ENCODE data around the gene CHRM2. TPM values are rescaled to one million over a fixed set of nuclear protein-coding genes. Genes with fewer than 3 reads are reported as not detected.

Gene CHRM2
- total and polyA plus RNA-seq, 2 experiments from 2014 or later, result 0.21 to 0.35 TPM

DNA sequence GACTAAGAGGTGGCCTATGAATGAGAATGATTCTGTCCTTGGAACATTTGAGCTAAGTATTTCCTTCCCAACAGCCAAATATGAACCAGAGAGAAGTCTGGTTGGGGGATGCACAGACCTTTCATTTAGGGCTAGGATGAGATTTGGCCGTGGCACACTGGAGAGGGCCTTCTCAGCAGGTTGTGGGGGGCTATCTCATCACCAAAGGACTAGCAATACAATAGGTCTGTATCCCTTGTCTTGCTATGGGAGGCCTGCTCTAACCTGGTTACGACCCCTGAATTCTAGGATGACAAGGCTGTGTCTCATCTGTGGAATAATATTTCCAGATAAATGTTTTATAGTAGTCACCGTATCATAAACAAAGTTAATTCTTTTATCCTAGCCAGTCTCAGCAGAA, 133.0 kb downstream of the CHRM2 start (continued):
- TF ChIP-seq, protein P1, sequence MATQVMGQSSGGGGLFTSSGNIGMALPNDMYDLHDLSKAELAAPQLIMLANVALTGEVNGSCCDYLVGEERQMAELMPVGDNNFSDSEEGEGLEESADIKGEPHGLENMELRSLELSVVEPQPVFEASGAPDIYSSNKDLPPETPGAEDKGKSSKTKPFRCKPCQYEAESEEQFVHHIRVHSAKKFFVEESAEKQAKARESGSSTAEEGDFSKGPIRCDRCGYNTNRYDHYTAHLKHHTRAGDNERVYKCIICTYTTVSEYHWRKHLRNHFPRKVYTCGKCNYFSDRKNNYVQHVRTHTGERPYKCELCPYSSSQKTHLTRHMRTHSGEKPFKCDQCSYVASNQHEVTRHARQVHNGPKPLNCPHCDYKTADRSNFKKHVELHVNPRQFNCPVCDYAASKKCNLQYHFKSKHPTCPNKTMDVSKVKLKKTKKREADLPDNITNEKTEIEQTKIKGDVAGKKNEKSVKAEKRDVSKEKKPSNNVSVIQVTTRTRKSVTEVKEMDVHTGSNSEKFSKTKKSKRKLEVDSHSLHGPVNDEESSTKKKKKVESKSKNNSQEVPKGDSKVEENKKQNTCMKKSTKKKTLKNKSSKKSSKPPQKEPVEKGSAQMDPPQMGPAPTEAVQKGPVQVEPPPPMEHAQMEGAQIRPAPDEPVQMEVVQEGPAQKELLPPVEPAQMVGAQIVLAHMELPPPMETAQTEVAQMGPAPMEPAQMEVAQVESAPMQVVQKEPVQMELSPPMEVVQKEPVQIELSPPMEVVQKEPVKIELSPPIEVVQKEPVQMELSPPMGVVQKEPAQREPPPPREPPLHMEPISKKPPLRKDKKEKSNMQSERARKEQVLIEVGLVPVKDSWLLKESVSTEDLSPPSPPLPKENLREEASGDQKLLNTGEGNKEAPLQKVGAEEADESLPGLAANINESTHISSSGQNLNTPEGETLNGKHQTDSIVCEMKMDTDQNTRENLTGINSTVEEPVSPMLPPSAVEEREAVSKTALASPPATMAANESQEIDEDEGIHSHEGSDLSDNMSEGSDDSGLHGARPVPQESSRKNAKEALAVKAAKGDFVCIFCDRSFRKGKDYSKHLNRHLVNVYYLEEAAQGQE (IDR thresholded peaks at IDR 0.05; ENCODE audit: unreplicated experiment), result no peak
- TF ChIP-seq ZNF331 (CRISPR knock-in tag; IDR thresholded peaks at IDR 0.05; ENCODE audit: low read depth) (no peak), NANOG (IDR thresholded peaks at IDR 0.05; ENCODE audit: borderline replicate concordance) (no peak)
- TF ChIP-seq, protein P2, sequence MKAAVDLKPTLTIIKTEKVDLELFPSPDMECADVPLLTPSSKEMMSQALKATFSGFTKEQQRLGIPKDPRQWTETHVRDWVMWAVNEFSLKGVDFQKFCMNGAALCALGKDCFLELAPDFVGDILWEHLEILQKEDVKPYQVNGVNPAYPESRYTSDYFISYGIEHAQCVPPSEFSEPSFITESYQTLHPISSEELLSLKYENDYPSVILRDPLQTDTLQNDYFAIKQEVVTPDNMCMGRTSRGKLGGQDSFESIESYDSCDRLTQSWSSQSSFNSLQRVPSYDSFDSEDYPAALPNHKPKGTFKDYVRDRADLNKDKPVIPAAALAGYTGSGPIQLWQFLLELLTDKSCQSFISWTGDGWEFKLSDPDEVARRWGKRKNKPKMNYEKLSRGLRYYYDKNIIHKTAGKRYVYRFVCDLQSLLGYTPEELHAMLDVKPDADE (IDR thresholded peaks at IDR 0.05), result no peak

GRCh38 chr7:137003086-137003485, 134.6 kb downstream of the CHRM2 start:
- H3K36me3 ChIP-seq (ENCODE audit: insufficient read depth), result no peaks in the 10 kb centered on the region
- H3K79me2 ChIP-seq (replicated peaks; ENCODE audit: insufficient read depth), result no peaks in the 10 kb centered on the region
- H3K27me3 Mint-ChIP-seq (ENCODE audit: insufficient read depth, low read depth, poor library complexity), result no peaks in the 10 kb centered on the region
- H3K27ac Mint-ChIP-seq, result no peak overlapping the region
- no peaks in the 10 kb centered on the region for H3K36me3 Mint-ChIP-seq (ENCODE audit: low read depth)
- H3K27ac ChIP-seq (ENCODE audit: low read depth), result no peak overlapping the region
- peaks cover 8% of the 10 kb centered on the region; the same call in 2 of the 3 replicates for H3K4me1 Mint-ChIP-seq
- H3K4me3 ChIP-seq, result no peak overlapping the region
- no peaks in the 10 kb centered on the region for H3F3A ChIP-seq (replicated peaks; ENCODE audit: low read depth)
- H4K20me1 ChIP-seq (replicated peaks; ENCODE audit: insufficient read depth), result no peaks in the 10 kb centered on the region
- DNase-seq (ENCODE audit: low spot score) (no peak), ATAC-seq (no peak)
- TF ChIP-seq NANOG (IDR thresholded peaks at IDR 0.05; ENCODE audit: borderline replicate concordance), result no peak
- TF ChIP-seq ZNF331 (CRISPR knock-in tag; IDR thresholded peaks at IDR 0.05; ENCODE audit: low read depth), result no peak
- no peak for TF ChIP-seq POLR2AphosphoS5 (IDR thresholded peaks at IDR 0.05; ENCODE audit: low read depth)
- no peak for TF ChIP-seq STAT1 (IDR thresholded peaks at IDR 0.05; ENCODE audit: unreplicated experiment)
- no peak for TF ChIP-seq EZH2 (IDR thresholded peaks at IDR 0.05; ENCODE audit: low read depth, unreplicated experiment)
- TF ChIP-seq CREB1 (CRISPR knock-in tag; IDR thresholded peaks at IDR 0.05; ENCODE audit: low read depth), result no peak
- TF ChIP-seq ZNF462 (CRISPR knock-in tag; IDR thresholded peaks at IDR 0.05), result no peak
- H3K9me3 Mint-ChIP-seq, result no peaks in the 10 kb centered on the region
- no peaks in the 10 kb centered on the region for H3K27me3 ChIP-seq (ENCODE audit: insufficient read depth)
- no peak overlapping the region for H3K4me2 ChIP-seq
- H3K4me3 Mint-ChIP-seq, result no peak overlapping the region
- H3K9me2 ChIP-seq (ENCODE audit: insufficient read depth), result no peaks in the 10 kb centered on the region
- no peak overlapping the region for H2AFZ ChIP-seq
- H3K4me1 ChIP-seq (ENCODE audit: insufficient read depth), result peaks cover 11% of the 10 kb centered on the region; the same call in 1 of the 2 replicates
